Stimulated activated CD4-positive, alpha-beta T cell treated with anti-CD3 and anti-CD28 coated beads, TNF-alpha, amount 100 ng/mL, for 1 hour (primary cell): ENCODE results near the gene ACAN.
"Not testable (repeated sequence)": the region's sequence is repeated elsewhere in the genome, so short reads cannot be mapped to it uniquely, and the experiment has no call there.

Experiments used
- DNase-seq, 3 donors: peaks; one replicate each; pipeline ENCODE4 v3.0.0-alpha.2; 2020; ENCODE audit warnings: low read depth in 3 of 3, low spot score in 1 of 3

ACAN gene

DNA sequence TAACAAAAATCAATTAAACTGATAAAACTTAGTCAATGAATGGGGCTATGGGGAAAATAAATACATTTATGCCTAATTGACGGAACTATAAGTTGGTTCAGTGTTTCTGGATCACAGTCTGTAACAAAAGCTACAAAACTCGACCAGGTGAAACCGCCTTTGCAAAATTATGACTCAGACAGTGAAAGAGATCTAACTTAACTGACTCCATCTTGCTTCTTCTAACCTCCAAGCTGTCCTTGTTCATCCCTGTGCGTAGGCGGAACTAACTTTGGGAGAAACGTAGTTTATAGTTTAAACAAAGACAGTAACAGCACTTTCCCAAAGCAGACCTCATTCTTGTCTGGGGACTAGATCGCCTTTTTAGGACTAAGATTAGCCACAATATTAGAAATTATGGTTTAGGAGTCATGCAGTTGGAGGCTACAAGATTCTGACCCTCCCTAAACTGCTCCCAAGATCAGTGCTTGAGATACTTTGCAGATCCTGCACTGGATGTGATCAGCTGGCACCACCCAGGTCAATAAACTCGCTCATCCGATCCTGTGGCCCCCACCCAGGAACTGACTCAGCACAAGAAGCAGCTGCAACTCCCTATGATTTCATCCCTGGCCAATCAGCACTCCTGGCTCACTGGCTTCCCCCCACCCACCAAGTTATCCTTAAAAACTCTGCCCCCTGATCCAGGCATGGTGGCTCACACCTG lies 117.1 kb downstream of the ACAN start:
- DNase-seq, result no peak

DNA sequence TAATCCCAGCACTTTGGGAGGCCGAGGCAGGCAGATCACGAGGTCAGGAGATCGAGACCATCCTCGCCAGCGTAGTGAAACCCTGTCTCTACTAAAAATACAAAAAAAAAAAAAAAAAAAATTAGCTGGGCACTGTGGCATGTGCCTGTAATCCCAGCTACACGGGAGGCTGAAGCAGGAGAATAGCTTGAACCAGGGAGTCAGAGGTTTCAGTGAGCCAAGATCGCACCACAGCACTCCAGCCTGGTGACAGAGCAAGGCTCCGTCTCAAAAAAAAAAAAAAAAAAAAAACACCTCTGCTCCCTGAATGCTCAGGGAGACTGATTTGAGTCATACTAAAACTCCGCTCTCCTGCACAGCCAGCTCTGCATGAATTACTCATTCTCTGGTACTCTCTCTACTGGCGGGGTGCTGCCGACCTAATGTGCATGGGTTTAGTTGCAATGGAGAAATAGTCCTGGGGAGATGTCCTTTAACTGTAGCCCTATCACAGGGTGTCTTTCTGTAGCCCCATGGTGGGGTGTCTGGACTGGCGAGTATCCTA lies 117.7 kb downstream of the ACAN start:
- not testable (repeated sequence) for DNase-seq
